GM18870 (cell line): ENCODE measurements around the gene TSPO2.

Experiments used
- ATAC-seq: cut with Tn5 transposase; IDR thresholded peaks from one replicate; pipeline ENCODE4 v1.9.1; 2021; ENCODE audit warnings: moderate library complexity; ENCODE audit not compliant: unreplicated experiment

The TSPO2 gene

GRCh38 chr6:41074692-41075436 is 32.6 kb downstream of the TSPO2 start:
- no peak for ATAC-seq

DNA sequence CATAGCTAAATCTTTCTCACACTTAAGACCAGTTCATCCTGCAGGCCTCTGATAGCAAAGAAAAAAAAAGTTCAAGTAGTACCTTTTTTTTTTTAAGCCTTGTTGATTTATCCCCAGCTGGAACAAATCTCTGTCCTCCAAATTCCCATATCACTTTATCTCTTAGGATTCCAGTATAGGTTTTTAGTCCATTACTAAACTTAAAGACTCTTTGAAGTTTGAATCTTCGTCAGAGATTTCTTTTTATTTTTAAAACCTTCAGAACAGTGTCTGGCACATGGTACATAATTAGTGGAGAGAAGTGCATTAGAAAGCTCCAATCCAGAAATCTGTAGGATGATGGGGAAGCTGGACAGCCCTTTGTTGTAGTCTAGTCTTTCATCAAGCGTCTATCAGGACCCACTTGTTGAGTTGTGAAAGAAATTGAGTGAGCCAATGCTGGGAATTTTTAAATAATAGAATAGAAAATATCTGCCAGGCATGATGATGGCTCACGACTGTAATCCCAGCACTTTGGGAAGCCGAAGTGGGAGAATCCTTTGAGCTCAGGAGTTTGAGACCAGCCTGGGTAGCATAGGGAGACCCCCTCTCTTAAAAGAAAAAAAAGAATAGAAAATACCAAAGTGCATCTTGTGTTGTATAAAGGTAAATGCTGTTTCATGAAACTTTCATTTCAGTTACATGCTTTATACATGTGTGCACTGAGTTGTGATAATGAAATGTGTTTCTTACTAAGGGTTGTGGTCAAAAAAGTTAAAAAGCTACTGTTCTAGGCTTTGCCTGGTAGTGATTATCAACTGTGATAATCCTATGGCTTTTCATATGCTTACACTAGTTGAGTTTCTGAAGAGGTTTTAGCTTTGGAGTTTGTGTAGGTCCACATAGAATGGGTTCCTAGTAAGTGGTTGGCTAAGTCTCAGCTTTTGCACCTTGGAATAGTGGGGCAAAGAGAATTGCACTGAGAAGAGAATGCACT is 33.7 kb downstream of the TSPO2 start:
- ATAC-seq: no peak

DNA sequence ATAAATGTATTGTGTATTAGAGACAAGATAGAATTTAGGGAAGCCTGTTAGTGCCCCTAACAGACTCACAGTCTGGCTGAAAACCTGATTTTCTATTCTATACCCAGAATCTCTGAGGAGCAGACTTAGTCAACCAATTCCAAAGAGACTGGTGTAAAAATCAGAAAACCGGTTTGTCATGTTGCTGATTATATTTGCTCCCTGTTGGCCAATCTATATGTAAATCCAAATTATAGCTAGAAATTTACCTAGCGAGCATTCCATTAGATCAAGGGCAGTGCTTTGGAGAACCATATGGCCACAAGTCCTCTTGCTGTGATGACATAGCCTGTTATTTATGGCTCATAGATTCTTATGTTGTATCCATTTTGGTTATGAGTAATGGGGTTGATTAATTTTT is 35.3 kb downstream of the TSPO2 start:
- no peak for ATAC-seq

DNA sequence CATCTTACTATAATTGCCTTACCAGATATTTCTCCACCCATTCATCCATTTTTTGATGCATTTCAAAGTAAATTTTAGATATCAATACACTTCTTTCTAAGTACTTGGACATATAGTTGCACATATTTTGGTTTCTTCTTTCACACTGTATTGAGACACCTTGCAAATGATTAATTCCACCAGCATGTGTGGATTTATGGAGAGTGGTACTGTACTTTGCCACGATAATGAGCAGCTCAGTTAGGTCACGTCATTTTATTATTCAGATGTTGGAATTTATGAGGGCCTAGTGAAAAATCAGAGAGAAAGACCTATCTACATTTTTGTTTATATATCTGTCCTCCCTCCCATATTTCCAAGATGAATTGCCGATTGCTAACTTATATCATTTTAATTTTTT is 35.8 kb downstream of the TSPO2 start:
- ATAC-seq: no peak

DNA sequence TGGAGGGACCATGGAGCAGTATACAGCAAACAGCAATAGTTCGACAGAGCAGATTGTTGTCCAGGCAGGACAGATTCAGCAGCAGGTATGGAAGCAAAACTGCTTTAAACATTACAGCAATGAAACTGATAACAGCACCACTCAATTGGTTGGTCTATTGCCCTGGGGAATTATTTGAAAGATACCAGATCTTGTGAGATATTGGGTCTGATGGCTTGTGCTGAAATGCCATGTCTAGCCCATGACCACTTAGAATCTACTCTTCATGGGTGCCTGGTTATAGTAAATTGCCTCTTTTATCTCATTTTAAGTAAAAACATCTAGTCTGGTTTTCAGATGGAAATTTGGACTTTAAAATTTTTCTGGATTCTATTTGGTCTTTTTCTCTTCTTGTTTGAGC is 36.8 kb downstream of the TSPO2 start:
- ATAC-seq: no peak

- ATAC-seq: no peak
These were observed 38.4 kb downstream of the TSPO2 start for GRCh38 chr6:41080621-41081020.

DNA sequence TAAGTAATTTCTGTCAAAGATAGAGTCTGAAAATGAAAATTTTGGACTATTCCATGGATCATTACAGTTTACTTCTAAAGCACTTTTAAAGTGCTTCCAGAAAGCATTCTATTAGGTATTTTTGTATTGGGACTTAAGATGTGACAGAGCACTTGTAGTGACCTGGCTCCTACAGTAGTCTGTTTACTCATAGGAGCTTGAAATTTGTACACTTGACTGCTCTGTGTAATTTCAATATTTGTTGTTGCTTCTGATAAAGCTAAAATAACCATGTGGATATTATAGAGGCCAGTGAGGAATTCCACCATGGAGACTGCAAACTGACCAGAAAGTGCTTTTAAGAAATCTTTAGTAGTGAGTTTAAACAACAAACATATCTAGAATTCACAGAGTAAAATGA is 40.8 kb downstream of the TSPO2 start:
- ATAC-seq: no peak

GRCh38 chr6:41085182-41085581 is 42.9 kb downstream of the TSPO2 start:
- ATAC-seq: no peak

GRCh38 chr6:41088451-41088850 is 46.2 kb downstream of the TSPO2 start:
- no peak for ATAC-seq

- ATAC-seq: no peak
These were observed 48.8 kb downstream of the TSPO2 start for GRCh38 chr6:41090841-41091761.

DNA sequence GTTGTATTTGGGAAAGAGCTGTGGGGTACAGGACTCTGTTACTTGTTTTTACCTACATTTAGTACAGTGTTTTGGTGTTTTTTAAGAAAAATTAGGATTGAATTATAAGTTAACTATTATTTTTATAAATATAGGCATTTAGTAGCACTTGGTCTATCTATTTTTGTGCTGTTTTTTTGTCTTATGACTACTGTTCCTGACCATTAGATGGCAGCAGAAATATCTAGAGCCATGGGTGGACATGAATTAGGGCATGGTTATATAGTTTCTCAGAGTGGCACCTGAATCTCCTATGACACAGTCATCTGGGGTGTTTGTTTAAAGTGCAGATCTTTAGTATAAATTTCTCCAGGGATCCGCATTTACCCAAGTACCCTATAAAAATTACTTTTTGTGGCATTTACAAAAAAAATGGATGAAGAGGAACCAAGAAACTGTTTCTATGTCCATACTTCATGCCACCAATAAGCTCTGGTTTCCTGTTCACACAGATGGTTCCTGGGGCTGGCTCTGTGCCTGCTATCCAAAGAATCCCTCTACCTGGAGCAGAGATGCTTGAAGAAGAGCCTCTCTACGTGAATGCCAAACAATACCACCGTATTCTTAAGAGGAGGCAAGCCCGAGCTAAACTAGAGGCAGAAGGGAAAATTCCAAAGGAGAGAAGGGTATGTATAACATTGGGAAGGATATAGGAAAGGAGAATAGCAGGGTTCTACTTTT is 50.3 kb downstream of the TSPO2 start:
- no peak for ATAC-seq

GRCh38 chr6:41093729-41094128 is 51.5 kb downstream of the TSPO2 start:
- ATAC-seq: no peak
